NK-92 (cell line): ENCODE measurements around the gene KPNA6.
"Not testable (repeated sequence)": the region's sequence is repeated elsewhere in the genome, so short reads cannot be mapped to it uniquely, and the experiment has no call there.

Experiments
- DNase-seq: peaks from one replicate; lab custom pipeline; 2025; ENCODE audit not compliant: unreplicated experiment; lab: John Stamatoyannopoulos, UW

The KPNA6 gene

DNA sequence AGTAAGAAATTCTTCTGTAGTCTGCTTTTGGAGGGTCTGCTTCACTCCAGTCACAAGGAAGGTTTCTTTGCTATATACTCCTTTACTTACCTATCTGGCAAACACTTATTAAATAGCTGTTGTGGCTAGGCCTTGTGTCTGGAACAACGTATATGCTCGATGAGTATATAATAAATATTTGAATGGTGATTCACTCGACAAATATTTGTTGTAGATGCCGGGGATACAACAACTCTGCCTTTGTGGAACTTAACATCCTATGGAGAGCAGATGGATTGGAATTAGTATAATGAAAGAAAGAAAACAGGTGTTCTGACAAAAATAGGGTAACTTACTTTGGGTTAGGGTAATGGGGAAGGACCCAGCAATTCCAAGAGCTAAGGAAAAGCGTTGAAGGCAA is 31.1 kb downstream of the KPNA6 start:
- no peak for DNase-seq

DNA sequence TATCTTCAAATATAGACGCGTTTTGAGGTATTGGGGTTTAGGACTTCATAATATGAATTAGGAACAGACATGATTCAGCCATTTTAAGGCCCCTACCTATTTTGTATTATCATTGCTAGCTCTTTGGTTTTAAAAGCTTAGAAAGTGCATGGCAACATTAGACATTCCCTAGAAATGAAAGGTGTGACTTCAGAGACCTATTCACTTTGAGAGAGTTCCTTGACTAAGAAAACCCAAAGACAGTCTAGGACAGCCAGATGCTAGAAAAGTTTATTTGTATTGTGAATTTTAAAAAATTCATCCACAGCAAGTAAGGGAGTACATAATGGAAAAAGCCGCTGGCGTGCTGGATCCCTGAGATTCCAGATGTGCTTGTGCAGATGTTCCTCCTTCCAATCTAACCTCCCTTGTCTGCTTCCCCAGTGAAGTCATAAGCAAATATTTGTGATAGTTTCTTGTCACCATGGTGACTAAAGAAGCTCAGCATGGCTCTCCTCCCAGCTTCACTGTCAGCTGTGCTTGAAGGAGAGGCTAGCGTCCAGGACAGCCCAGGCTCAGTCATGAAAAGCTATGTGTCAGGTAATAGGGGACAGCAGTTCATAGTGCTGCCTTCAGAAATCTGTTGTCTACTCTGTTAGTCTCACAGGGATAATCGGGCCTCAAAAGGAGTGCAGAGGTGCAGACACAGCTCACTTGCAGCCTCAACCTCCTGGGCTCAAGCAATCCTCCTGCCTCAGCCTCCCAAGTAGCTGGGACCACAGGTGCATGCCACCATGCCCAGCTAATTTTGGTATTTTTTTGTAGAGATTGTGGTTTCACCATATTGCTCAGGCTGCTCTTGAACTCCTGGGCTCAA is 34.8 kb downstream of the KPNA6 start:
- DNase-seq, result no peak

DNA sequence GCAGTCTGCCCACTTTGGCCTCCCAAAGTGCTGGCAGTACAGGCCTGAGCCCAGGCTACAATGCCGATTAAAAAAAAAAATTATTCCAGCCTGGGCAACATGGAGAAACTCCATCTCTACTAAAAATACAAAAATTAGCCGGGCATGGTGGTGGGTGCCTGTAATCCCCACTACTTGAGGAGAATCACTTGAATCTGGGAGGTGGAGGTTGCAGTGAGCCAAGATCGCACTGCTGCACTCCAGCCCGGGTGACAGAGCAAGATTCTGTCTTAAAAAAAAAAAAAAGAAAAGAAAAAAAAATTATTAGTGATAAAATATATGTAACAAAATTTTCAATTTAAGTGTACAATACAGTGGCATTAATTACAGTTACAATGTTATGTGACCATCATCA is 35.4 kb downstream of the KPNA6 start:
- DNase-seq, result not testable (repeated sequence)

DNA sequence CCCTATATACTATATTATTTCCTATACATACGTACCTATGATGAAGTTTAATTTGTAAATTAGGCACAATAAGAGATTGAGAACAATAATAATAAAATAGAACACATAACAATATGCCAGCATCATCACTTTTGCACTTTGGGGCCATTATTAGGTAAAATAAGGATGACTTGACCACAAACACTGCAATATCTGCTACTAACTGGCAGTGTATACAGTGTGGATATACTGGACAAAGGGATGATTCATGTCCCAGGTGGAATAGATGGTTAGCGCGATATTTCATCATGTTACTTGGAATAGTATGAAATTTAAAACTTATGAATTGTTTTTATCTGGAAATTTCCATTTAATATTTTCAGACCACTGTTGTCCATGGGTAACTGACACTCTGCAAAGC is 36.2 kb downstream of the KPNA6 start:
- DNase-seq, result no peak

DNA sequence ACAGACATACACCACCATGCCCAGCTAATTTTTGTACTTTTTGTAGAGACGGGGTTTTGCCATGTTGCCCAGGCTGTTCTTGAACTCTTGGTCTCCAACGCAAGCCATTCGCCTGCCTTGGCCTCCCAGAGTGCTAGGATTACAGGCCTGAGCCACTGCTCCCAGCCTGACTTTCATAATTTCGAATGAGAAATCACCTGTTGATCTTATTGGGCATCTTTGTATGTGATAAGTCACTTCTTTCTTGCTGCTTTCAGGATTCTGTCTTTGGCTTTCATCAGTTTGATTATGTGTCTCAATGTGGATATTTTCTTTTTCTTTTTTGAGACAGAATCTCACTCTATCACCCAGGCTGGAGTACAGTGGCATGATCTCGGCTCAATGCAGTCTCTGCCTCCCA is 39.9 kb downstream of the KPNA6 start:
- DNase-seq, result not testable (repeated sequence)

DNA sequence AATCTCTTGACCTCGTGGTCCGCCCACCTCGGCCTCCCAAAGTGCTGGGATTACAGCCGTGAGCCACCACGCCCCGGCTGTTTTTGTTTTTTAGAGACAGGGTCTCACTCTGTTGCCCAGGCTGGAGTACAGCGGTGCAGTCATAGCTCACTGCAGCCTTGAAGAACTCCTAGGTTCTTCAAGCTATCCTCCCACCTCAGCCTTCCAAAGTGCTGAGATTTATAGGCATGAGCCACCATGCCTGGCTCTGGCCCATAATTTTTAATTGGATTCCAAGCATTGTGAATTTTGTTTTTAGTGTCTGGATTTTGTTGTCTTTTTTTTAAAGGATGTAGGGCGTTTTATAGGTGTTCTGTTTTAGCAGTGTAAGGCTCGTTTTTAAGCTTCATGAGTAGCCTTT is 43.0 kb downstream of the KPNA6 start:
- DNase-seq, result no peak

DNA sequence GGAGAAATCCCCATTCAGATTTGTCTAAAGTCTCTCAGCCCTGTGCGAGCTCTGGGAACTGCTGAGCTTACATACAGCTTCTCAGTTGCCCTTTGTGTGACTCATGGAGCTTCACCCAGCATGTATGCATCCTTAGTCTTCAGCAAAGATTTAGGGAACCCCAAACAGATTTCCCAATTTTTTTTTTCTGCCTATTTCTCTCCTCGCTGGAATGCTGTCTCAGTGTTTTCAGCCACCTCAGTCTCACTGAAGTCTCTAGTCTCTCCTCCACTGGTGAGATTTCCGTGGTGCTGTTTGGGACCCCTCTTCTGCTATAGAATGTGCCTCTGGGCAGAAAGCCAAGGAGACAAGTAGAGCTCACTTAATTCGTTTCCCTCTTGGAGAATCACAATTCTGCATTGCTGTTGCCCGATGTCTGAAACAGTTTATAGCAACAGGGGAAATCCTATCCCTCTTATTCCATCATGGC is 43.5 kb downstream of the KPNA6 start:
- no peak for DNase-seq

DNA sequence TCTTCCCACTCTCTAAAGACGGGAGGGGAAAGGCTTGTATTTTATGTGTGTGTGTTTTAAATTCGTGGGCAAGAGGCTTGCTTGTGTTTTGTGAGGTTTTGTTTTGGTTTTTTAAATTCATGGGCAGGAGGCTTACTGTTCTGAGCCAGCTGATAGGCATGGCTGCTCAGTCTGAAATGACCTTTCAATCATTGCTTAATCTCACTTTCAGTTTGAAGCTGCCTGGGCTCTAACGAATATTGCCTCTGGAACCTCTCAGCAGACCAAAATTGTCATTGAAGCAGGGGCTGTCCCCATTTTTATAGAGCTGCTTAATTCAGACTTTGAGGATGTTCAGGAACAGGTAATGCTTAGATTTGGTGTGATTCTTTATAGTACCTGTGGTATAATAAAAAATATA is 51.3 kb downstream of the KPNA6 start:
- no peak for DNase-seq

DNA sequence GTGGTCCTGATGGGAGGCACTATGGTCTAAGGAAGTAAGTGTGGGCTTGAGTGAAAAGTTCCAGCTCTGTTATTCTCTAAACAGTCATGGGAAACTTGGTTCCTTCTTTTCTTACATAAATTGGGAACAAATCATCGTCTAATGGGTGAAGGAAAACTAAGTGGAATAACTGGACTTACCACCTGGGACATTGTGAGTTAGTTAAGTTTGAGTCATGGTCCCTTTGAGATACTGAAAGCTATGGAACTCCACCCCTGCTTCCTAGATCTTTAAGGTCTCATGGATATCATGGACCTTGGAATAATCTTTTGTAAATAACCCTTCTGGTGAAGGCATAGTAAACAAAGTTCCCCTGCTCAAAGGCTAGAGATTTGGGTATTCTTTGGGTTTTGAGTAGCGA is 55.5 kb downstream of the KPNA6 start:
- no peak for DNase-seq

DNA sequence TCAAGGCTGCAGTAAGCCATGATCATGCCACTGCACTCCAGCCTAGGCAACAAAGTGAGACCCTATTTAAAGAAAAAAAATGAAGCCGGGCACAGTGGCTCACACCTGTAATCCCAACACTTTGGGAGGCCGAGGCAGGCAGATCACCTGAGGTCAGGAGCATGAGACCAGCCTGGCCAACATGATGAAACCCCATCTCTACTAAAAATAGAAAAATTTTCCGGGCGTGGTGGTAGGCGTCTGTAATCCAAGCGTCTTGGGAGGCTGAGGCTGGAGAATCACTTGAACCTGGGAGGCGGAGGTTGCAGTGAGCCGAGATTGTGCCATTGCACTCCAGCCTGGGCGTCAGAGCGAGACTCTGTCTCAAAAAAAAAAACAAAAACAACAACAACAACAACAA is 57.8 kb downstream of the KPNA6 start:
- DNase-seq, result not testable (repeated sequence)

DNA sequence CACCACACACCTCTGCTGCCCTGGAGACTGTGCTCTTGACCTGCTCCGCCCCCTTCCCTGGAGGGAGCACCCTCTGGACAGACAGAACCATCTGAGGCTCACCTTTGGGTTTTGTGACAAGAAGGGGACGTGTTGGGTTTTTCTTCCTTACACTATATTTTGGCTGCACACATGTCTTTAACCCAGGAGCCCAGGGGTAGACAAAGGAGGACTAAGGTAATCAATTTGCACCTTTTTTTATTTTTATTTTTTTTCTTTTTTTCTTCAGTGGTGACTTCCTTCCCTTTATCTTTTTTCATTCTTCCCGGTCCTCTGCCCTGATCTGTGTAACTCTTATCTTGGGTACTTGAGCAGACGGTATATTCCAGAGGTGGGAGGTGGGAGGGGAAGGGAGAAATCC is 63.1 kb downstream of the KPNA6 start:
- DNase-seq, result no peak

DNA sequence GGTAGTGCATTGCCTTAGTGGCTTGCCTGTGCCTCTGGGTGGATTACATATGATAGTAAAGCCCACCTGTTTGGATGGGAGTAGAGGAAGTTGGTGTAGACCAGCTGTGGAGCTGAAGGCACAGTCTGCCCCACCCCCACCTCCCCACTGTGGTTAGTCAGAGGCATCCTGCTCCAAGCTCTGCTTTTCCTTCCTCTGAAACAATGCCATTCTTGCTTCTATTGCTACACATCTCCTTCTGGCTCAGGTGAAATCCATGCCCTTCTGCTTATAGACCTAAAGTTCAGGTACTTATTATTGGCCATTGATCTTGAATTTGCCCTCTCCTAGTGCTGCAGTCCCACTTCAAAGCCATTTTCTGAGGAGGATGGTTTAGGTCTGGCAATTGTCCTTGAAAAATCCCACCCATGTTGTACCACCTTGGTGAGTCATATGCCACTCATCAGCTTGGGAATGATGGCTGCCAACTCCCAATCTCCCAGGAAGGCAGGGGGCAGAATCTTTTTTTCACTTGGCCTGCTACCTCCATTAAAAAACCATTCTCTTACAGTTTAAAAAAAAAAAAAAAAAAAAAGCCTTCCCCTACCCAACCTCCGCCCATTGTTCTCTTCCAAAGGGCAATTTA is 64.9 kb downstream of the KPNA6 start:
- no peak for DNase-seq

DNA sequence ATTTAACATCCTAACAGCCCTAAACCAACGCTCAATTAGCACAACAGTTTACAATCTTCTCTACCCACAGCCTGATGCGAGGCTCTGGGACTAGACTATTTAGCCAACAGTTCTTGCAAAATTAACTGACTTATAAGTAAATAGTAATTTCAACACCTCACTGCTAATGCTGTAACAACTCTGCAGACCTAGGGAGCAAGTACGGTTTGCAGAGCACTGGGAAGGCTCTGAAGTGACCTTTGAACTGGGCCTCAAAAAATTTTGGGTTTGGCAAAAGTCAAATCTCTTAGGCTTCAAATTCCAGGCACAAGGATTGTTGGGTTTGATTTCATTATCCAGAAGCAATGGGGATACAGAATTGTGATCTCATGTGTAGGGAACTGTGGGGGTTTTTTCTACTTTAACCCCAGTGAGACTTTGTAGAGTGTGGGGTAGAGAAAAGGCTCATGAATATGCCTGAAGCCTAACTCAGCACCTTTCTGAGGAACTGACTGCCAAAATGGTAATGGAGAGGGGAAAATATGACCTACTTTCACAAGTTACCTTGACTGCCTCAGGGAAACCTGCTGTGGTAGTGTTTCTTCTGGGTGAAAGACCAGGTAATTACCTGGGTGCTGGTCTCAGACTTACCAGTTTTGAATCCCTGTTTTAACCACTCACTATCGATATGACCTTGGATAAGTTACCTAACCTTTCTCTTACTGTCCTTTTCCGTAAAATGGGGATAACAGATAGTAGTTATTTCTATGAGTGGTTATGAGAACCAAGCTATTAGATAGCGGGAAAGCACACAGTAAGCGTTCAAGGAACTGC is 70.7 kb downstream of the KPNA6 start:
- DNase-seq, result no peak

DNA sequence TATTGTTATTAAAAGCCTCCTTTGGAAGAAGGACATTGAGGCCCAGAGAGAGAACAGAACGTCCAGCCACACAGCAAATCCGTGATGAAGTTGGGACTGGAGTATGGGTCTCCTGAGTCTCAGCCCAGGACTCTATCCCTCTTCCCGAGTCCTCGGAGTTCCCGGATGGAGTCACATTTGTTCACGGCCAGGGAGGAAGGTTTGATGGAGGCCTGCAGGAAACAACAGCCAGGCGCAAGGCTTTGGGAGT is 71.3 kb downstream of the KPNA6 start:
- no peak for DNase-seq

DNA sequence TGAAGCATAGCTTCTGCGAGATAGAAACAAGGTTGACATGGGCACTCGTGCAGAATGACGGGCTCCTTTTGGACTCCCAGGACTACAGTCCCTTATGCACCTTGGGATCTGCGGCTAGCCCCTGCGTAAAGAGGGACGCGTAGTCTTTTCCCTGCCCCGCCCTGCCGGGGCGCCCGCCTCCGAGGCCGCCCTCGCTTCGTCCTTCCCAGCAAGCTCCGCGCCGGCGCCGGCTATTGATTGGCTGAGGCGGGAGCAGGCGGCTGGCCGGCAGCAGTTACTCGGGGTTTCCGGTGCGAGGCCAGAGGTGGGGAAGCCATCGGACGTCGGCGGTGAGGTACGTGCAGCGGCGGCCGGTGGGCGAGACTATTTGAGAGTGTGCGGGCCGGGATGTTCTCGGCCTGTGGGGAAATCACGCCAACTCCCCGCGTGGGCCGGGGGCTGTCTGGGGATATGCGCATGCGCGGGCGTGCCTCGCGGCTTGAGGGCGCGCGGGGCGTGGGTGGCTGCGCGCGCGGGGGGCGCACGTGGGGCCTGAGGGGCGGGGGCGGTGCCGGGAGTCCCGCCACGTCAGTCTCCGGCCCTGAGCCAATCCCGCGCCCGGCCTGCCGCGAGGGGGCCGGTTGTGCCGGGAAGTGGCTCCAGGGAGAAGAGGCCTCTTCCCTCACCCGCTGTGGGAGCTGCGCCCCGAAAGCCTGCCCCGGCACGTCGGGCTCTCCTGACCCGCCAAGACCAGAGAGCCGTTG is 71.8 kb downstream of the KPNA6 start, which contains the start of gene TXLNA:
Gene TXLNA (plus strand): TSS at position 233 of the 743 bp plus-strand sequence. CDS start 671 bp downstream, outside the sequence.
- DNase-seq, result peak; percentile 33

DNA sequence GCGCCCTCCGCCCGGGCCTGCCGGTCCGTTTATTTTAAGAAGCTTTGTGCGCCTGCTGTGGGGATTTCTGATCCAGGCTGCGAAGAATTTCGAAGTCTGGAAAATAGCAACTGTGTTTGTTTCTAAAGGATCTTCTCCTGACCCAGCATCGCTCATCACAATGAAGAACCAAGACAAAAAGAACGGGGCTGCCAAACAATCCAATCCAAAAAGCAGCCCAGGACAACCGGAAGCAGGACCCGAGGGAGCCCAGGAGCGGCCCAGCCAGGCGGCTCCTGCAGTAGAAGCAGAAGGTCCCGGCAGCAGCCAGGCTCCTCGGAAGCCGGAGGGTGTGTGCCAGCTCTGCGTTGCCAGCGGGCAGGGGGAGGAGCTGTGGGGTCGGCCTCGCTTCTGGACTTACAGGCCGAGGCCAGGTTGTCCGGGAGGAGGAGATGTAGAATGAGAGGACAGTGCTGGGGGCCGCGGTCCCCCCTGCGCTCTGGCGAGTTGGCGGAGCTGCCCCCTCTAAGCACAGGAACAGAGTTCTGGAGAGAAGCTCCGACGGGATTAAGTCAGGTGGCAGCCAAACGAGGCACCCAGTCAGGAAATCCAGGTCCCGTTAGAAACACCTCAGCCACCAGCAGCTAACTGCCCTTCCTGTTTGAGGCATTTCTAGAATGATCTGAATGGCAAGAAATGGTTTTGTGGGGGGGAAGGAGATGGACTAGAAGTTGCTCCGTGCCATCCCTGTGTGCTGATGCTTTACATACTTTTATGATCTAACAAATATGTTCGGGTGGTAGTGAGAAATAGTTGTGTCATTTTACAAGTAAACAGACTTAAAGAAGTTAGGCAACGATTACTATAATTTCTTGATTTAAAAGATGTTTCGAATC is 72.6 kb downstream of the KPNA6 start:
- no peak for DNase-seq

DNA sequence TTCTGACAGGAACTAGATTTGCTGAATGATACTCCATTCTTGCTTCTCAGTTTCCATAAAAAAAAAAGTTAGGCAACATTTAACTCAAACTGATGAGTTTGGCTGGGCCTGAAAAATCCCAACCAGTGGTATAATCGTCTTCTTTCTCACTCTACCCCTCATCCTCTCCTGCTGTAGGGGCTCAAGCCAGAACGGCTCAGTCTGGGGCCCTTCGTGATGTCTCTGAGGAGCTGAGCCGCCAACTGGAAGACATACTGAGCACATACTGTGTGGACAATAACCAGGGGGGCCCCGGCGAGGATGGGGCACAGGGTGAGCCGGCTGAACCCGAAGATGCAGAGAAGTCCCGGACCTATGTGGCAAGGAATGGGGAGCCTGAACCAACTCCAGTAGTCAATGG is 73.2 kb downstream of the KPNA6 start:
- no peak for DNase-seq

DNA sequence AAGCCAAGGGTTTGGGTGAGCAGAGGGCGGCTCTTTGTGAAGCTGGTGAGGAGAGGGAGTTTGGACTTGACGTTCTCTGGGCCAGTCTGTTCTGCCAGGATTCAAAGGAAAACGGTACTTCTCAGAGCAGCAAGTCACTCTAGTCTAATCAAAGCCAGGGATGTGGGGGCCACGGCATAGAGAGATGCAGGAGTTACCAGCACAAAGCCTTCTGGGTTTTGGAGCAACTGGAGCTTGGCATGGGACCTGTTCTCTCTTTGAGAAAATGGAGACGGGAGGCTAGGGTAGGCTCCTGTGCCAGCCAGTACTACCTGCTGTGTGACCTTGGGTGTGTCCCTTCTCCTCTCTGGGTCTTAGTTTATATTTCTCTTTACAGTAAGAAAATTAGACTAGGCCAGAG is 73.7 kb downstream of the KPNA6 start:
- no peak for DNase-seq

DNA sequence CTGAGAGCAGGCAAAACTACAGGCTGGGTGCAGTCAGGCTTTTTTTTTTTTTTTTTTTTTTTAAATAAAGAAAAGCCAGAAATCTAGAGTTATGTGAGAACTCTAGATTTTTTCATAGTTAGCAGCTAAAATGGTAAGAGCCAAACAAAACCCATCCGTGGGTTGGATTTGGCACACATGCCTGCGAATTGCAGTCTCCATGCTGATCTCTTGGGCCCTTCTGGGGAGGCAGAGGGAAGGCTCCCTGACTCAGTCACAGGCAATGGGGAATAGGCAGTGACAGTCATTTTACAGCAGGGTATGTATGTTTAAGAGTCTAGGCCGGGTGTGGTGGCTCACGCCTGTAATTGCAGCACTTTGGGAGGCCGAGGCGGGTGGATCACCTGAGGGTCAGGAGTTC is 74.2 kb downstream of the KPNA6 start:
- DNase-seq, result no peak

DNA sequence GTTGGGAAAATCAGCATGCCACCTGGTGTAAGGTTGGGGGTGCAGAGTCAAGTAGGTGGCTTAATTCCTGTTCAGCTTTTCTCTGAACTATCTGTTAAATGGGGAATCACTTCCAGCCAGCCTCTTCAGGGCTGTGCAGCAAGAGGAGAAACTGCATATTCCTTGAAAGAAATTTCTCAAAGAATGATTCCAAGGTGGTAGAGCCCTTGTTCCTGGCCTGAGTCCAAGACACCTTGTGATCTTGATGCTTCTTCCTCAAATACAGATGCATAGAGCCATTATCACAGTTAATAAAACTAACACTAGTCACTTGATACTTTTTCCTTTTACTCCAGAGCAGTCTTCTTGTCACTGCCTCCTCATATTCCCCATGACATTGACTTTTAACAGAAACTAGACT is 76.8 kb downstream of the KPNA6 start:
- DNase-seq, result no peak
